Stimulated activated CD4-positive, alpha-beta T cell treated with anti-CD3 and anti-CD28 coated beads, Interleukin-1b, Interleukin-23, amount 100 ng/mL, for 1 hour (primary cell): Measurements from ENCODE around the gene ALX3.
A peak's percentile ranks its signal among the peaks of the same experiment; 100 is the strongest.

ENCODE experiments used
- DNase-seq, 2 donors: peaks; one replicate each; pipeline ENCODE4 v3.0.0-alpha.2; 2020; ENCODE audit warnings: low read depth in 2 of 2

Gene ALX3

DNA sequence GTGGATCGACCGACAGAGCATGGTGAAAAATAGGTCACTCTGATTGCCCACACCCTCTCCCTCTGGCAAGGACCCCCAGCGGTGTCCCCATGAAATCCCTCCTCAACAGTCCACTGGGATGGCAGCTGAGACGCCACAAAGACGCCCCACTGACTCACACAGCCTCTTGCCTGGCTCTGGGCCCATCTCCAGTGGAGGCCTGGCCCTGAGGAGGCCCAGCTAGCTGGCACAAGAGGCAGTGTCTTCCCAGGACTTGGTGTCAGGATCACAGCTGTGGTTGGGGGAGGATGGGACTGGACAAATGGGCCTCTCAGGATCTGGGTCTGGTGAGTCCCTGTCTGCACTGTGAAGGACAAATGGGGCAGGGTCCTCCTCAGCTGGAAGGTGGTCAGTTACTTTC, 4.6 kb downstream of the ALX3 start:
- no peak for DNase-seq

DNA sequence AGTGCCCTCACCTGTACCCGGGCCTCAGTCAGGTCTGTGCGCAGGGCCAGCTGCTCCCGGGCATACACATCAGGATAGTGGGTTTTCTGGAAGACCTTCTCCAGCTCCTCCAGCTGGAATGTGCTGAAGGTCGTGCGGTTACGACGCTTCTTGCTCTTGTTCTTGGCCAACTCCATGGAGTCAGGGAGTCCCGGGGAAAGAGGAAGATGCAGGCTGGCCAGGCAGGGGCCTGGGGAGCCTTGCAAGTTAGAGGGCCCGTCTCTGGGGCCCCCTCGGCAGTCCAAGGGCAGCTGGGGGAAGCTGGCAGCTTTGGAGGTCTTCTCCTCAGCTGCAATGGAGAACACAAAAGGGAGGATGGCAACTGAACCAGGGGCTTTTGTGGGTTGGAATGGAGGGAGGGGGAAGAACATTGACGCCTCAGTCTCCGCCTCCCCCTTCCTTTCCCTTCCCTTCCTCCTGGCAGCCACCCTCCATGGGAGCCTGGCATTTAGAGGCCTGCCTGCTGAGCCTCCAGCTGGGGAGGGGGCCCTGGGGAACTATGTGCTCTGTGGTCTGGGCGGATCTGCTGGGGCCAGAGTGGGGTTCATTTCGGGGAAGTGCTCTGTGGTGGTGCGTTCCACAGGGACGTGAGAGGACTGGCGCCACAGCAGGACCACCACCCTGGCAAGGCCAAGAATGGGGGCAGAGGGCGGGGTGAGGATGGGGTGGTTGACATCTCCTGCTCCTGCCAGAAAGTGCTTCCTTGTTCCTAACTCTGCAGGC, 5.7 kb downstream of the ALX3 start:
- DNase-seq: no peak

DNA sequence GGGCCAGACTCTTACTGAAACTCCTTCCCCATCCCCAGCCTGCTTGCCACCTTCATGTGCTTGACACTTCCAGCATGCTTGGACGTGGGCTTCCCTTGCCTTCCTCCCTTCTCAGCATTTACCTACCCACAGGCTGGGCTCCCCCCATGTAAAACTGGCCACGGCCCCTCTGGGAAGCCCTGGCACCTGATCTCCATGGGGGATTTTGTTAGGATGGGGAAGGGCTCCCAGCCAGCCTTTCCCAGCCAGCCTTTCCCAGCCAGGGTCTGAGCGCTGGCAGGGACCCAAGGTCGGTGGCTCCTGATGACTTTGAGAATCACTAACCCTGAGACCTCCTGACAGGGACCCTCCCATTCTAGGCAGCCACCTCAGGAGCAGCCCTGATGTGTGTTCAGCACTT, 6.7 kb downstream of the ALX3 start:
- no peak for DNase-seq

DNA sequence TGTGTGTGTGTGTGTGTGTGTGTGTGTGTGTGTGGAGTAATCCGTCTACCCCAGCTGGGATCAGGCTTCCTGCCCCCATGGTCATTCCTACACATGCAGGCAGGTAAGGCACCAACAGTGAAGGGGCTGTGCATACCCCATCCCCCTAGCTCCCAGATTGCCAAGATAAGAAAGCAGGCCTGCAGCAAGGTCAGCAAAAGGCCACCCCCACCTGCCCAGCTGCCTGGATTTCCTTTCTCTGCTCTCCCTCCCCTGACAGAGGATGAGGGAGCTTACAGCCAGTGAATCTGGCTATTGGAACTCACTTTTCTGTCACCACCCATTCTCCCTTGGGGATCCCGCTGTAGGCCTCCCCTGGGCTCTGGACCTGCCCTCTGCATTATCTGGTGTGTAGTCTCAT, 7.9 kb downstream of the ALX3 start:
- DNase-seq: no peak

DNA sequence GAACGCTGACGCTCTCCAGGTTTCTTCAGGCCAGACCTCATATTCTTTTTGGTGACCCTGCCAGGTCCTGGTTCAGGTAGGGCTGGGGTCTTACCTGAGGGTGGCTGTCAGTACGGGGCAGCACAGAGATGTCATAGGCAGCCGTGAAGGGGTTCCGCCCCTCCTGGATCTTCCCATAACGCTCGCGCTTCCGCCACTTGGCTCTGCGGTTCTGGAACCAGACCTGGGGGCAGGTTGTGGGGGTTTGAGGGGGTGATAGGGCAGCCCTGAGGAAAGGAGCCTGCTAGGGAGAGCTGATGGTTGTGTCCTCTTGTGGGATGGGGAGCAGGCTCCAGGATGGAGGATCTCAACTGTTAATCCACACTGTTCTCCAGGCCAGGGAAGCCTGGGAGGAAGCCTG, 9.1 kb downstream of the ALX3 start:
- DNase-seq: no peak

DNA sequence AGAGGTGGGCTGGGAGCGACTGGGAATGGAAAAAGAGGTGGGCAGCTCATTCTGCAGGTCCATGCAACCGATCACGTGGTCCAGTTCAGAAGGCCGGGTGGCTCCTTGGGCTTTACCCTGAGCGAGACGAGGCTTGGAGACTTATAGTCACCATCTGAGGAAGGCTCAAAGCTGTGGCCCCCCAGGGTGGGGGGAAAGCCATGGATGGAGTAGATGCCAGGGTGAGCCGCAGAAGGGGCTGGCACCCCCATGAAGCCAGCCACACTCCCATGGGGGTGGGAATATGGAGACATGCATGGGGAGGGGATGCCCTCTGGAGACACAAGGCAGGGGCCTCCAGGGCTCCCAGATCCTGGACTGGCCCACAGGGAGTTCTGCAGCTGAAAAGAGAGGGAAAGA, 9.8 kb downstream of the ALX3 start:
- DNase-seq: no peak

DNA sequence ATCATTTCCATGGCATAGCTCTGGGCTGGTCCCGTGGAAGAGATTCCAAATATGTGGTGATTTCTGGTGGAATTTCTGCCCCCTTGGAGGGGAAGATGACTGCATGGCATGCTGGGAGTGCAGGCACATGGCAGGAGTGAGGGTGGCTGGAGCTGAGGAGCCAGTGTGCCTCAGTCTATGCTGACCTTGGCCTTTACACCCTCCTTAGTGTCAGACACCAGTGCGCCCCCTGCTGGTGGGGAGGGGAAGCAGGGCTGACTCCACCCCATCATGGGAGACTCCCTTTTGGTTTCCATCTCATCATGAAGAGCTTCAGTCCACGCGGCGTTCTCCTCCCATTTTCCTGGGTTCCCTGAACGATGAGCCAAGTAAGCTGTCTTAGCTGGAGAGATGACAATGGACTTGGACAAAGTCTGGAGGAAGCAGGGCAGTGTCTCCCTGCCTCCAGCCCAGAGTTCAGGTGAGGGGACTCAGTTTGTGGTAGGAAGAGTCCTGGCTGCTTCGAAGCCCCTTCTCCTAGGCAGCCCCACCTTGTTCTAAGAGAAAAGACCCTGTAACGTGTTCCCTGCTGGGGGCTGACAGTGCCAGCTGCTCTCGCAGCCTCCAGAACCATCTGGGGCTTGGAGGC, 10.3 kb downstream of the ALX3 start:
- peak; percentile 42 to 65 for DNase-seq

DNA sequence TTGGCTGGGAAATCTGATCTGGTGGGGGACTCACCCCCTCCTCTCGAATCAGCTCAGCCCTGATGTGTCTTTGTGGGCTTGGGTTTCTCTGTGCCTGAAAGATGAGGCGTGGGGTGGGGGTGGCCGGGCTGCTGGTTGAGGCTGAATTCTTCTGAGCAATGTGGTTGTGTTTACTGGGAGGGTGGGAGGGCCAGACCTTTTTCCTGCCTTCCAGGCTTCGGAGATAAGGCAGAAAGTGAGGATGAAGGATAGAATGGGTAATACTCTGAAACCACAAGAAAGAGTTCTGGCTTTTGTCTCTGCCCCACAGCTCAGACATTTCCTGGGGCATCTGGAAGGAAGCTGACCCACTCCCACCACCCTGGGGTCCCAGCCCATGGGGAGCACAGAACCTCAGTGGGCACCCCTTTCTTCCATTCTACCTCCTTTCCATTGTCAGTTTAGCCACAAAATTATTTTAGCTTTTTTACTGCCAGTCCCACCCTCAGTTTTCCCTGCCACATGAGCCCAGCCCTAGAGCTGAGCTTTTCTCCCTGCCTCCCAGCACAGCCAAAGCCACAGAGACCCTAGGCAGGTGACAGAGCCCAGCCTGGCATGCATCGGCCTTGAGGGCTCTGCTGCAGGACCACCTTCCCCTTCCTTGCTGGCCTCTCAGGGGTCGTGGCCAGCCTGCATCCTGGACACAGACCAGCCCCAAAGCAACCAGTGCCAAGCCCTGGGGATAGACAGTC, 11.2 kb downstream of the ALX3 start:
- no peak for DNase-seq

DNA sequence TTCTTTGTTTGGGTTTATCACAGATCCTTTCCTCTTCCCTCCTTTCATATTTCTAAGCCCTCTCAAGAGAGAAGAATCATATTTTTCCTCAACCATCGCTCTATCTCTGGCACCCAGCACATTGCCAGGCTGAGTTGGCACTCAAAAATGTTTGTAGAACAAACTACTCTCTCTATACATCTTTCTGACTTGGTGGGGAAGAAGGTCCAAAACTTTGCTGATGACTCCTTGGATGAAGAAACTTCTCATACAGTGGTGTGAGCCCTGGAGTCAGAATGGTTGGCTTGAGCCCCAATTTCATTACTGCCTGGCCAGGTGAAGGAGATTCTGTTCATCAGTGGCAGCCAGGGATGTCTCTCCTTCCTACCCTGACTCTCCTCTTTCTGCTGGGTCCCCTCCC, 11.9 kb downstream of the ALX3 start:
- DNase-seq: no peak

DNA sequence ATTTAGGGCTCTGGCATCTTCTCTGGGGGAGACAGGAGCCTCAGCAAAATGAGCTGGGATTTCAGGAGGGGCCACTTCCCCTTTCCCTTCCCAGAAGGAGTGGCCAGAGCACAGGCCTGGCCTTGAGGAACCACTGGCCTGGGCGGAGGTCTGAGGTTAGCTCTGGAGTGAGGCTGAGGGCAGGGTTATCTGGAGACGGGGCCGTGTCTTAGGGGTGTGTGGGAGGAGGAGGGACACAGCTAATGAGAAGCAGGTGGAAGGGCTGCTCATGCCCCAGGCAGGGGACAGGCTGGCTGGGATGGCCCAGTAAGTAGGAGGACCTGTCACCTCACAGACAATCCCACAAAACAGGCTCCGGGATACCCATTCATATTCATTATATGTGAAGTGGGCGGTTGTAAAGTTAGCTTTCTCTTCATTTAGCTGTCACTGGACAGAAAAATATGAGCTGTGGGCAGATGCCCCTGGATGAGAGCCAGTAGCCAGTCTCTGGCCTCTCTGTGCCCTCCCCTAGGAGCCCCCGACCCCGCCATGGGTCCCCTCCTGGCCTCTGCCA, 12.4 kb downstream of the ALX3 start:
- DNase-seq: no peak

DNA sequence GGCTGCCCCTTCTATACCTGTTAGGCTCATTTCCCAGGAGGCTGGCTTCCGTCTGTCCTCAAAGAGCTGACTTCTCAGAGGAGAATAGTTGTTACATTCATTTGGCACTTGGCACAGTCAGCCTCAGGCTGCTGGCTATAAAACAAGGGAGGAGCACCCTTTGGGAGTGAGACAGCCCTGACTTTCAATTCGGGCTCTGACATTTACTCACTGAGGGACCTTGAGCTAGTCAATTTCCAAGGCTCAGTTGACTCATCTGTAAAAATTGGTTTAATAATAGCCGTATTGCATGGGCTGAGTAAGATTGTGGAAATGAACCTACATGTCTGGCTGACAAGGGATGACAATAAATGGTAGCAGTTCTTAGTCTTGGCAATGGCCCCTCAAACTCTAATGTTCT, 13.7 kb downstream of the ALX3 start:
- DNase-seq: no peak

DNA sequence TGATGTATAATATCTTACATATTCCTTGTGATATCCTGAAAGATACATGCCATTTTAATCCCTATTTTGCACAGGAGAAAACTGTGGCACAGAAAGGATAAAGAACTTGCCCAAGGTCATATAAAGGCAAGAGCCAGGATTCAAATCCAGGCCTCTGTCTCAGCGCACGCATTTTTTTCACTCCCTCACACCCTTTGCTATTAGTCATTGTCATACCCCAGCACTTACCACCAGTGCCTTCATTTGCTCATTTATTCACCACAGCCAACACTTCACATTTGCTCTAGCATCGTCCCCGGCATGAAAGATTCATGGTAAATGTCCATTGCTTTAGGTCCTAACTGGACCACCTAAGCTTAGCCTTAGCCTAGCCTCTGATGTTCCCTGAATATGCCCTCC, 14.2 kb downstream of the ALX3 start:
- DNase-seq: no peak

DNA sequence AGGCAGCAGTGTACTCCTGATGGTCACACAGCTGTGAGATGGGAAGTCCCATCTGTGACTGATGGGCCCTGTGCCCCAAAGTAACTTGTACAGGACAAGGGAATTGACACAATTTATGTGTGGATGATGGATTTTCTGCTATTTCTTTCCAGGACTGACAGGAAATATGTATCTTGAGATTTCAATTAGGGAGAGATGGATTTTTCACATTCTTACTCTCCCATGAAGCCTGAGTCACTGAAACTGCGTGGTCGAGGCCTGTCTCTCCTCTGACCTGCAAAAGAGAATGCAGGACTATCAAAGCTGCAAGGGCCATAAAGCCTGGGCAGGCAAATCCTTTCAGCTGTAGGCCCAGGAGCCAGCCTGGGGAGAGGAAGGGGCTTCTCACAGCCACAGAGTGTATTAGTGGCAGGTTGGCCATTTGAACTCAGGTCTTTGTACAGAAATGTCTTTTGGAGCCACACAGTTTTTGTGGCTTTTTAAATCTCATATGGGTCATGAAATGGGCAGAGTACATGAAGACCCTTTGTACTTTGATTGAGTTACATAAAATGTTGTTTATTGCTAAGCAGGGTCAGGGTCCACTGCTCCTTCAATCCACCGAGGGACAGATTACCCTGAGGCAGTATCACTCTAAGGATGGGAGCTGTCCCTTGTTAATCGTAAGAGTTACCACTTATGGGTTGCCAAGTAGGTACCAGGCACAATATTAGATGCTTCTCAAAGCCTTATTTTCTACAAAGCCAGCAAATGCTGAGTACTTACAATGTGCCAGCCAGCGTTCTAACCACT, 14.8 kb downstream of the ALX3 start:
- DNase-seq: no peak

DNA sequence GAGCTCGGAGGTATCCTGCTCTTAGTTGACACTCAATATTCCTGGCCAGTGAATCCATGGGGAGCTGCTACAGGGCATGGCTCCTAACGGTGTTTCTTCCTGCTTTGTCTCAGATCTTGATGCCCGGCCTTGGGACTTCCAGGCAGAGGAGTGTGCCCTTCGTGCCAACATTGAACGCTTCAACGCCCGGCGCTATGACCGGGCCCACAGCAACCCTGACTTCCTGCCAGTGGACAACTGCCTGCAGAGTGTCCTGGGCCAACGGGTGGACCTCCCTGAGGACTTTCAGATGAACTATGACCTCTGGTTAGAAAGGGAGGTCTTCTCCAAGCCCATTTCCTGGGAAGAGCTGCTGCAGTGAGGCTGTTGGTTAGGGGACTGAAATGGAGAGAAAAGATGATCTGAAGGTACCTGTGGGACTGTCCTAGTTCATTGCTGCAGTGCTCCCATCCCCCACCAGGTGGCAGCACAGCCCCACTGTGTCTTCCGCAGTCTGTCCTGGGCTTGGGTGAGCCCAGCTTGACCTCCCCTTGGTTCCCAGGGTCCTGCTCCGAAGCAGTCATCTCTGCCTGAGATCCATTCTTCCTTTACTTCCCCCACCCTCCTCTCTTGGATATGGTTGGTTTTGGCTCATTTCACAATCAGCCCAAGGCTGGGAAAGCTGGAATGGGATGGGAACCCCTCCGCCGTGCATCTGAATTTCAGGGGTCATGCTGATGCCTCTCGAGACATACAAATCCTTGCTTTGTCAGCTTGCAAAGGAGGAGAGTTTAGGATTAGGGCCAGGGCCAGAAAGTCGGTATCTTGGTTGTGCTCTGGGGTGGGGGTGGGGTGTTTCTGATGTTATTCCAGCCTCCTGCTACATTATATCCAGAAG, 16.7 kb downstream of the ALX3 start:
- peak; percentile 29 to 63 for DNase-seq

DNA sequence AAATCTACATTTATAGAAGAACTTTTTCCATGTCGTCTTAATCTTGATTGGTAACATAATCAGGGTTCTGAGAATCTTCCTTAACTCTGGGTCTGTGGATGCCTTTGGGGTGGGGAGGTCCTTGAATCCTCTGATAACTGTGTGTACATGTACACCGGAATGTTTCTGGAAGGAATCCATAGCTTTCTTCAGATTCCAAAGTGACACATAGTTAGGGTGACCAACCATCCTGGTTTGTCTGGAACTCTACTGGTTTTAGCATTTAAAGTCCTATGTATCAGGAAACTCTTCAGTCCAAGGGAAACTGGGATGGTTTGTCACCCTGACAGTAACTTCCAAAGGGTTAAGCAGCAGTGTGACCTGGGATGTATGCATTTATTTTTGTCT, 19.2 kb downstream of the ALX3 start:
- DNase-seq: no peak

DNA sequence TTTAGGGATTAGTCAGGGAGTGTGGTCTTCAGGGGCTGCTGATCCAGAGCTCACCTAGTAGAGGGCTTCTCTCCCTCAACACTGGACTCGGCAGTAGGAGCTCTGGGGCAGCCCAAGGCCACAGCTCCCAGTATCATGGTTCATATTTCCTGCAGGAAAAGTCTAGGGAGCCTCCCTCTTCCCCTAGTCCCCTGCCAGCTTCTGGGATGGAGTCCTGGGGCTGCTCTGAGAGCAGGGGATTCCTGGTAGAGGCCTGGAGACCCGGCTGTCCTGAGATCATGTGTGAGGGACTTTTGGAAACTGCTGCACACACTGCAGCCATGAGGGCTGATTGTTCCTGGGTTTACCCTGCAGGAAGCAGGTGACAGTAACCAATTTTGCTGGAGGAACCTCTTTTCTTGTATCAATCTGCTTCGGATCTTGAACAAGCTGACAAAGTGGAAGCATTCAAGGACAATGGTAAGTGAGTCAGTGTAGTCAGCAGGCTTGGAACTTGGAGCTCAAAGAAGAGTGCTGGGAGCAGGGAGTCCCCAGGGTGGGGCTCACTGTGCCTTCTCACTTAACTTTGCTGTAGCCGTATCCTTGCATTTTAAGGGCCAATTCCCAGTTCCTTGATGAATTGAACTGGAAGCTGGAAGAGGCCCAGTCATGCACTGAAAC, 19.7 kb downstream of the ALX3 start:
- DNase-seq: no peak

DNA sequence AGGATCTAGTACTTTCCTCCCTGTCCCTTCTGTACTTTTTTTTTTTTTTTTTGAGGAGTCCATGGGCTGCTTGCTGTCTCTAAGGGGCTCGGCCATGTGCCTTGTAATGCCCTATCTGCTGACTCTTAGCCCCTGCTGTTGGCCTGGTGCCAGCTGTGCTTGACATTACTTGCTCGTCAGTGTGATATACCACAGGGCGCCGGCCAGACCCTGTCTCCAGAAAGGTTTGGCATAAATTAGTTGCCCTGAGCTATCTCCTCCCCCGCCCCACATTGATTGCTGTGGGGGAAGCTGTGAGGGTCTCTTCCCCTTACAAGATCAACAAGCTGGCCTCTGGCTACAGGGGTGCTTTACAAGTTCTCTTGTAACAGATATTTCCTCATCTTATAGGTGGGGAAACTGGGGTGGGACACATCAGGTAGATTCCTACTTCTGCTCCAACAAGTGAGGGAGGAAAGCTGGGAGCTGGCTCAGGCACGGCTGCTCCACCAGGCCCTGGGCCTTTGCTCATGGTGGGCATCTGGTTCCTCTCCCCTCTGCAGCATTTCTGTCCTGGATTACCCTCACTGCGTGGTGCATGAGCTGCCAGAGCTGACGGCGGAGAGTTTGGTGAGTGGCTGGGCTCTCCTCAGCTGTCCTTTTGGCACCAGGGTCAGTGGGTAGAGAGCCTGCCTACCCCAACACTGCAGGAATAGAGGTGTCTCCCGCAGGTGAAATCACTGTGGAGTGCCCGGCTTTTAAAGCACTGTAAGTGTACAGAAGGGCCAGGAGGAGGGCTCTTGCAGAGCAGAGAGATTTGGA, 20.5 kb downstream of the ALX3 start:
- no peak for DNase-seq

DNA sequence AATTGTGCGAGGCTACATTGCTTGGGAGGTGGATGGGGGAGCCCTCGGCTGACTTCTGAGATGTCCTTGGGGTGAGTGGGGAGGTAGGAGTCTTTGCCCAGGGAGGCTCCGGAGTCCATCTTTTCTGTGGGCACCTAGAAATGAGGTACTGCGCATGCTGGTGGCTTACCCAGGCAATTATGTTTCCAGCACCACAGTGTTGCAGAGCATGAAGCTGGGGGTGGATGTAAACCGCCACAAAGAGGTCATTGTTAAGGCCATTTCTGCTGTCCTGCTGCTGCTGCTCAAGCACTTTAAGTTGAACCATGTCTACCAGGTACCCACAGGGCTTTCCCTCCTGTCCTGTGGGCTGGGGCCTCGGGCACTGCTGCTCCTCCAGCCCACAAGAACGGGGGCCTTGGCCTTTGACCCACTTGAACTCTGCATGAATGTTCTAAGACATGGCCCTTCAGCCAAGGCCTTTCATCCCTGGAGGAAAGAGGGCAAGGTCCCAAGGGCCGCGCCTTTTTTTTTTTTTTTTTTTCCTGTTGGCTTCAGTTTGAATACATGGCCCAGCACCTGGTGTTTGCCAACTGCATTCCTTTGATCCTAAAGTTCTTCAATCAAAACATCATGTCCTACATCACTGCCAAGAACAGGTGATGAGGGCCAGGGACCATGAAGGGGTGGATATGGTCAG, 21.4 kb downstream of the ALX3 start:
- DNase-seq: no peak

DNA sequence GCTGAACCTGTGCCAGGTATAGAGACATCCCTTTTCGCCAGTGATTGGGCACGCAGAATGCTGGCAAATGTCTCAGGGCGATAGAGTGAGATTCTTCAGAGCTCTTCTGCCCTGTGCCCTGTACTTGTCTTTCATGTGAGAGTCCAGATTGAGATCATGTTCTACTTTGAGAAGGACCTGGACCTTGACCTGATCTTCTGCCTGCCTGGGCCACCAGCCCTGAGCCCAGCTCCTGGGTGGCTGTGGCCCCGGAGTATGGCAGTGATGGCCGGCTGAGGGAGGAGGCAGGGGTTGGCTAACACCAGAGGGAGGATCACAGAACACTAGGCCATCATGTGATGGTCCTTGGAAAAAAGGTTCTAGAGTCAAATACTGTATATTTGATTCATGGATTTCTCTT, 22.2 kb downstream of the ALX3 start:
- no peak for DNase-seq
